GM12878 (cell line): Measurements from ENCODE around the gene ABCG1. TPM values are rescaled to one million over a fixed set of nuclear protein-coding genes. Genes with fewer than 3 reads are reported as not detected.

Experiments used
- ATAC-seq: fragments of 200-7000 bp; cut with Tn5 transposase; 3 replicates; pipeline ENCODE4 v1.9.1; 2020; ENCODE audit warnings: mild to moderate bottlenecking, moderate library complexity
- BruUV-seq: library from RNA; stranded (reverse); fragments of 400-500 nt; replicated peaks from 2 replicates; lab custom pipeline; 2021; lab: Mats Ljungman, UMichigan
- CTCF ChIA-PET: fragments of 300-600 bp; sonication (Branson Sonifier 250); formaldehyde crosslinking; extraction: SDS; loops from one replicate; lab custom pipeline; 2021; ENCODE audit warnings: inconsistent platforms; lab: Yijun Ruan, JAX
- POLR2A ChIA-PET: fragments of 350-600 bp; formaldehyde crosslinking; extraction: SDS; loops from one replicate; lab custom pipeline; 2021; ENCODE audit warnings: inconsistent platforms; lab: Charles Lee
- RAD21 ChIA-PET: fragments of 300-600 bp; sonication (Branson Sonifier 250); formaldehyde crosslinking; loops from one replicate; lab custom pipeline; 2023; ENCODE audit warnings: antibody characterized with exemption; ENCODE audit not compliant: unreplicated experiment; lab: Charles Lee
- SMC1A ChIA-PET: fragments of 300-600 bp; sonication (Branson Sonifier 250); formaldehyde crosslinking; loops from one replicate; lab custom pipeline; 2023; ENCODE audit not compliant: unreplicated experiment, uncharacterized antibody; lab: Charles Lee
- DNase-seq: peaks from one replicate; pipeline ENCODE4 v3.0.0-alpha.2; 2011; ENCODE audit warnings: low read depth, low spot score
- FAIRE-seq: peaks from 3 replicates; lab custom pipeline; 2011; peaks lifted over from hg19 to GRCh38; lab: Jason Lieb, UNC
- H2AFZ ChIP-seq: 2 replicates; pipeline ENCODE4 v1.6.0; 2011; ENCODE audit warnings: low read depth, low read length, control low read depth; ENCODE audit not compliant: control insufficient read depth
- H3K27ac ChIP-seq: 2 replicates; pipeline ENCODE4 v1.5.1; 2011; ENCODE audit warnings: control low read depth; ENCODE audit not compliant: control insufficient read depth, insufficient read depth
- H3K27me3 ChIP-seq, 2 experiments: replicated peaks in 1 of 2; 2 replicates each; pipeline versions ENCODE4 v1.6.0 to v1.6.1; 2011; ENCODE audit warnings: low read length in 1 of 2; ENCODE audit not compliant: control insufficient read depth in 2 of 2, insufficient read depth in 2 of 2
- H3K36me3 ChIP-seq, 2 experiments: 2 replicates each; pipeline ENCODE4 v1.5.1; 2011; ENCODE audit warnings: low read length in 1 of 2; ENCODE audit not compliant: control insufficient read depth in 2 of 2, insufficient read depth in 2 of 2
- H3K4me1 ChIP-seq: 2 replicates; pipeline ENCODE4 v1.6.1; 2011; ENCODE audit warnings: mild to moderate bottlenecking, low read length, moderate library complexity, mixed read lengths; ENCODE audit not compliant: control insufficient read depth, insufficient read depth
- H3K4me2 ChIP-seq: 2 replicates; pipeline ENCODE4 v1.6.0; 2011; ENCODE audit warnings: control low read depth; ENCODE audit not compliant: control insufficient read depth, insufficient read depth
- H3K4me3 ChIP-seq: fragments of 200-600 bp; sonication (generic); 2 replicates; pipeline ENCODE4 v1.5.1; 2016
- H3K79me2 ChIP-seq: 2 replicates; pipeline ENCODE4 v1.6.0; 2011; ENCODE audit warnings: low read length; ENCODE audit not compliant: control insufficient read depth, insufficient read depth
- H3K9ac ChIP-seq: 2 replicates; pipeline ENCODE4 v1.8.0; 2011; ENCODE audit warnings: low read length, control low read depth, mixed read lengths; ENCODE audit not compliant: control insufficient read depth, insufficient read depth
- H3K9me3 ChIP-seq: replicated peaks from 3 replicates; pipeline ENCODE4 v1.5.1; 2011; ENCODE audit warnings: mild to moderate bottlenecking, low read length; ENCODE audit not compliant: control insufficient read depth, insufficient read depth
- H4K20me1 ChIP-seq: 2 replicates; pipeline ENCODE4 v1.6.0; 2011; ENCODE audit not compliant: control insufficient read depth, insufficient read depth
- ETV6 ChIP-seq, 2 experiments: fragments of 450-650 bp in 1 of 2; IDR thresholded peaks in 1 of 2; conservative IDR thresholded peaks in 1 of 2; 2 replicates each; pipeline ENCODE4 v1.6.1; 2014; ENCODE audit warnings: antibody characterized with exemption in 1 of 2, borderline replicate concordance in 1 of 2, low read depth in 1 of 2, mild to moderate bottlenecking in 1 of 2, moderate library complexity in 1 of 2
- GATAD2B ChIP-seq: fragments of 450-650 bp; conservative IDR thresholded peaks from 2 replicates; pipeline ENCODE4 v1.6.1; 2017; ENCODE audit warnings: low read depth, mild to moderate bottlenecking, moderate library complexity
- HDAC2 ChIP-seq: fragments of 200-600 bp; sonication (generic); IDR thresholded peaks from 2 replicates; pipeline ENCODE4 v1.6.1; 2017
- HDAC6 ChIP-seq: fragments of 200-600 bp; sonication (generic); IDR thresholded peaks from one replicate; pipeline ENCODE4 v1.8.0; 2017; ENCODE audit warnings: antibody characterized with exemption; ENCODE audit not compliant: unreplicated experiment
- MEF2B ChIP-seq: fragments of 450-650 bp; IDR thresholded peaks from 2 replicates; pipeline ENCODE4 v1.6.1; 2018; ENCODE audit warnings: mild to moderate bottlenecking, moderate library complexity; ENCODE audit not compliant: partially characterized antibody, poor library complexity, severe bottlenecking
- NBN ChIP-seq: fragments of 450-650 bp; IDR thresholded peaks from 2 replicates; pipeline ENCODE4 v1.6.1; 2016
- POLR2AphosphoS2 ChIP-seq: IDR thresholded peaks from 2 replicates; pipeline ENCODE4 v1.6.1; 2011; ENCODE audit warnings: low read depth, mild to moderate bottlenecking, low read length, improper control_type of control experiment, moderate library complexity
- RAD51 ChIP-seq: fragments of 450-650 bp; IDR thresholded peaks from 2 replicates; pipeline ENCODE4 v1.6.1; 2016; ENCODE audit warnings: moderate library complexity, mild to moderate bottlenecking, inconsistent platforms
- SMAD5 ChIP-seq: IDR thresholded peaks from 2 replicates; pipeline ENCODE4 v1.6.1; 2016; ENCODE audit warnings: antibody characterized with exemption, low read depth
- SP1 ChIP-seq: IDR thresholded peaks from one replicate; pipeline ENCODE4 v1.6.1; 2011; ENCODE audit warnings: low read depth, low read length
- SREBF2 ChIP-seq: IDR thresholded peaks from 2 replicates; pipeline ENCODE4 v1.6.1; 2012; ENCODE audit warnings: mild to moderate bottlenecking, low read length
- ZNF24 ChIP-seq: fragments of 450-650 bp; IDR thresholded peaks from 2 replicates; pipeline ENCODE4 v1.6.1; 2017; ENCODE audit warnings: antibody characterized with exemption, mild to moderate bottlenecking
- ZSCAN29 ChIP-seq: fragments of 450-650 bp; IDR thresholded peaks from 2 replicates; pipeline ENCODE4 v1.6.1; 2017; ENCODE audit warnings: mild to moderate bottlenecking, moderate library complexity
- WGBS: methylation state at CpG from one replicate; pipeline ENCODE4 v1.1.6; 2016; ENCODE audit warnings: low lambda C conversion rate; ENCODE audit not compliant: insufficient replicate concordance, insufficient coverage; ENCODE audit errors: missing lambda C conversion rate; 5-methylcytosine and 5-hydroxymethylcytosine counted together
- in situ Hi-C: fragments of 300-500 bp; cut with MboI; formaldehyde crosslinking; loops from 9 replicates; pipeline ENCODE4 v1.14.3; 2018; ENCODE audit warnings: mixed read lengths
- intact Hi-C: fragments of 100-400 bp; cut with micrococcal nuclease; formaldehyde crosslinking; loops from one replicate; pipeline ENCODE4 v1.14.2; 2022; ENCODE audit not compliant: unreplicated experiment
- polyA plus RNA-seq, 11 experiments: library from polyadenylated mRNA; depleted of rRNA in 4 of 11; unstranded in 6 of 11; stranded (reverse) in 5 of 11; fragments of >200 nt; fragmentation: Nextera tagmentation in 4 of 11; fragmentation: Illumina TruSeq in 1 of 11; extraction: Ambion mirVana in 4 of 11; extraction: Trizol in 1 of 11; gene quantifications; 1 replicate in 1 of 11; 2 replicates in 10 of 11; pipeline versions ENCODE4 v1.2.1 to v1.2.3, GENCODE V29; 2011 to 2016; ENCODE audit warnings: inconsistent platforms in 2 of 11, missing spikeins in 2 of 11, low read depth in 1 of 11
- total RNA-seq, 4 experiments: library from RNA; depleted of rRNA in 3 of 4; stranded (reverse); fragments of >200 nt in 3 of 4; fragmentation: Illumina TruSeq in 1 of 4; extraction: Trizol in 1 of 4; gene quantifications; 2 replicates each; pipeline versions ENCODE4 v1.2.1 to v1.2.3, GENCODE V29; 2013 to 2021
- TF ChIP-seq, protein P1 (sequence below): fragments of 450-650 bp; IDR thresholded peaks from 2 replicates; pipeline ENCODE4 v1.6.1; 2018; ENCODE audit warnings: mild to moderate bottlenecking, low read depth, moderate library complexity; ENCODE audit not compliant: partially characterized antibody
- TF ChIP-seq, protein P2 (sequence below): IDR thresholded peaks from 2 replicates; pipeline ENCODE4 v1.6.1; 2012; ENCODE audit warnings: improper control_type of control experiment, low read depth, low read length; ENCODE audit not compliant: insufficient replicate concordance

ABCG1 gene
- total and polyA plus RNA-seq, 10 of the 15 experiments (the other 5 are each of a cell fraction or from before 2014, with no cell fraction given) = 0.59 to 19.3 (median 5.7) TPM

DNA sequence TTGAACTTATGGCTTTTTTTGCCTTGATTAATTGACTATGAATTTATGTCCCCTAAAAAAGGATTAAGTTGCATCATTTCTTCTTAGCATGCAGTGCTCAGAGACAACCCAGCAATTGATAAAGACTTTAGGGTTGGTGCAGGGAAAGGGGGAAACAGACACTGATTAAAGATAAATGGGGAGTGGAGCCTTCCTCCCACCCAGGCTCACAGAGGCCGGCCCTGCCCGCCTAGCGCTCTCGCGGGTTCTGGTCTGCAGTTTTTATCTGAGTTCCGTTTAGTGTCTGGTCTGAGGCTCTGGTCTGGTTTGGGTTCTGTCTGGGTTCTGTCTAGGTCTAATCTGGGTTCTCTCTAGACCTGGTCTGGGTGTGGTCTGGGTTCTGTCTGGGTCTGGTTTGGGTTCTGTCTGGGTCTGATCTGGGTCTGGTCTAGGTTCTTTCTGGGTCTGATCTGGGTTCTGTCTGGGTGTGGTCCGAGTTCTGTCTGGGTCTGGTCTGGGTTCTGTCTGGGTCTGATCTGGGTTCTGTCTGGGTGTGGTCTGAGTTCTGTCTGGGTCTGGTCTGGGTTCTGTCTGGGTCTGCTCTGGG is 48.1 kb downstream of the ABCG1 start (continued):
- TF ChIP-seq ZNF24 (no peak), SMAD5 (no peak)
- TF ChIP-seq, protein P1, sequence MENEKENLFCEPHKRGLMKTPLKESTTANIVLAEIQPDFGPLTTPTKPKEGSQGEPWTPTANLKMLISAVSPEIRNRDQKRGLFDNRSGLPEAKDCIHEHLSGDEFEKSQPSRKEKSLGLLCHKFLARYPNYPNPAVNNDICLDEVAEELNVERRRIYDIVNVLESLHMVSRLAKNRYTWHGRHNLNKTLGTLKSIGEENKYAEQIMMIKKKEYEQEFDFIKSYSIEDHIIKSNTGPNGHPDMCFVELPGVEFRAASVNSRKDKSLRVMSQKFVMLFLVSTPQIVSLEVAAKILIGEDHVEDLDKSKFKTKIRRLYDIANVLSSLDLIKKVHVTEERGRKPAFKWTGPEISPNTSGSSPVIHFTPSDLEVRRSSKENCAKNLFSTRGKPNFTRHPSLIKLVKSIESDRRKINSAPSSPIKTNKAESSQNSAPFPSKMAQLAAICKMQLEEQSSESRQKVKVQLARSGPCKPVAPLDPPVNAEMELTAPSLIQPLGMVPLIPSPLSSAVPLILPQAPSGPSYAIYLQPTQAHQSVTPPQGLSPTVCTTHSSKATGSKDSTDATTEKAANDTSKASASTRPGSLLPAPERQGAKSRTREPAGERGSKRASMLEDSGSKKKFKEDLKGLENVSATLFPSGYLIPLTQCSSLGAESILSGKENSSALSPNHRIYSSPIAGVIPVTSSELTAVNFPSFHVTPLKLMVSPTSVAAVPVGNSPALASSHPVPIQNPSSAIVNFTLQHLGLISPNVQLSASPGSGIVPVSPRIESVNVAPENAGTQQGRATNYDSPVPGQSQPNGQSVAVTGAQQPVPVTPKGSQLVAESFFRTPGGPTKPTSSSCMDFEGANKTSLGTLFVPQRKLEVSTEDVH = no peak

DNA sequence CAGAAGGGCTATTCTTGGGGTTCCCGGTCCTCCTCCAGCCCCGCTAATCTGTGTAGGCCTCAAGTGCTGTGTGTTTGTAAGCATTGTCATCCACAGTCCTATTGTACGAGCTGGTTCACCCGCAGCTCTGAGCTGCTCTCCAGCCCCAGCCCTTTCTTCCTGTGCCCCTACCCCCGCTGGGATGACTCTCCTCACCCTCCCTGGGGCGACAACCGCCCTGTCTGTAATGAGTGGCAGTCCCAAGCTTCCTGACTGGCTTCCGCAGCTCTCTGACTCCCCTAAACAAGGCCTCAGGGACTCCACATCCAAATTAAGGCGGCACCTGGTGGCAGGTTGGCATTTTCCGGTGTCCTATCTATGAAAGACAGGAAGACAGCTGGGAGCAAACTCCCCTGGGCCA is 50.4 kb downstream of the ABCG1 start:
- ChIA-PET SMC1A (interaction anchor here (1.0 to 1.6 kb wide), 4 partner anchors 10 to 104 kb away, joined by 3 to 6 read pairs (median 4); no protein-coding TSS in a partner anchor), RAD21 (interaction anchor here (0.6 to 2.4 kb wide), 6 partner anchors 10 to 124 kb away, joined by 3 to 10 read pairs (median 3); no protein-coding TSS in a partner anchor)
- no peak for FAIRE-seq
- TF ChIP-seq HDAC2 (no peak), SREBF2 (no peak), ZSCAN29 (no peak), POLR2AphosphoS2 (no peak), GATAD2B (no peak), NBN (no peak), MEF2B (no peak), HDAC6 (no peak), ETV6 (conservative IDR thresholded peaks at IDR 0.05 in 1 of 2, IDR thresholded peaks at IDR 0.05 in 1 of 2; ENCODE audit: borderline replicate concordance in 1 of 2, low read depth in 1 of 2) (no peak), SP1 (no peak), RAD51 (no peak)
- TF ChIP-seq, protein P2, sequence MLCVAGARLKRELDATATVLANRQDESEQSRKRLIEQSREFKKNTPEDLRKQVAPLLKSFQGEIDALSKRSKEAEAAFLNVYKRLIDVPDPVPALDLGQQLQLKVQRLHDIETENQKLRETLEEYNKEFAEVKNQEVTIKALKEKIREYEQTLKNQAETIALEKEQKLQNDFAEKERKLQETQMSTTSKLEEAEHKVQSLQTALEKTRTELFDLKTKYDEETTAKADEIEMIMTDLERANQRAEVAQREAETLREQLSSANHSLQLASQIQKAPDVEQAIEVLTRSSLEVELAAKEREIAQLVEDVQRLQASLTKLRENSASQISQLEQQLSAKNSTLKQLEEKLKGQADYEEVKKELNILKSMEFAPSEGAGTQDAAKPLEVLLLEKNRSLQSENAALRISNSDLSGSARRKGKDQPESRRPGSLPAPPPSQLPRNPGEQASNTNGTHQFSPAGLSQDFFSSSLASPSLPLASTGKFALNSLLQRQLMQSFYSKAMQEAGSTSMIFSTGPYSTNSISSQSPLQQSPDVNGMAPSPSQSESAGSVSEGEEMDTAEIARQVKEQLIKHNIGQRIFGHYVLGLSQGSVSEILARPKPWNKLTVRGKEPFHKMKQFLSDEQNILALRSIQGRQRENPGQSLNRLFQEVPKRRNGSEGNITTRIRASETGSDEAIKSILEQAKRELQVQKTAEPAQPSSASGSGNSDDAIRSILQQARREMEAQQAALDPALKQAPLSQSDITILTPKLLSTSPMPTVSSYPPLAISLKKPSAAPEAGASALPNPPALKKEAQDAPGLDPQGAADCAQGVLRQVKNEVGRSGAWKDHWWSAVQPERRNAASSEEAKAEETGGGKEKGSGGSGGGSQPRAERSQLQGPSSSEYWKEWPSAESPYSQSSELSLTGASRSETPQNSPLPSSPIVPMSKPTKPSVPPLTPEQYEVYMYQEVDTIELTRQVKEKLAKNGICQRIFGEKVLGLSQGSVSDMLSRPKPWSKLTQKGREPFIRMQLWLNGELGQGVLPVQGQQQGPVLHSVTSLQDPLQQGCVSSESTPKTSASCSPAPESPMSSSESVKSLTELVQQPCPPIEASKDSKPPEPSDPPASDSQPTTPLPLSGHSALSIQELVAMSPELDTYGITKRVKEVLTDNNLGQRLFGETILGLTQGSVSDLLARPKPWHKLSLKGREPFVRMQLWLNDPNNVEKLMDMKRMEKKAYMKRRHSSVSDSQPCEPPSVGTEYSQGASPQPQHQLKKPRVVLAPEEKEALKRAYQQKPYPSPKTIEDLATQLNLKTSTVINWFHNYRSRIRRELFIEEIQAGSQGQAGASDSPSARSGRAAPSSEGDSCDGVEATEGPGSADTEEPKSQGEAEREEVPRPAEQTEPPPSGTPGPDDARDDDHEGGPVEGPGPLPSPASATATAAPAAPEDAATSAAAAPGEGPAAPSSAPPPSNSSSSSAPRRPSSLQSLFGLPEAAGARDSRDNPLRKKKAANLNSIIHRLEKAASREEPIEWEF = no peak

More for the DNA sequence above, 50.4 kb downstream of the ABCG1 start:
- in situ Hi-C loops = no loop called here
- ATAC-seq (no peak), DNase-seq (no peak)
- intact Hi-C loops = no loop called here
- H3K9me3 ChIP-seq = no peaks in the 10 kb centered on the region
- no peaks in the 10 kb centered on the region for H4K20me1 ChIP-seq
- POLR2A ChIA-PET = interaction anchor here (1.7 kb wide), 1 partner anchor 16 kb away, joined by 6 read pairs; no protein-coding TSS in a partner anchor
- H2AFZ ChIP-seq = no peak overlapping the region
- no peak overlapping the region for H3K4me2 ChIP-seq
- 40% methylated on average over 10 of the region's 10 CpGs for WGBS
- CTCF ChIA-PET = interaction anchor here (1.0 to 5.6 kb wide), 8 partner anchors 10 to 267 kb away, joined by 3 to 45 read pairs (median 4); no protein-coding TSS in a partner anchor
- no peaks in the 10 kb centered on the region for H3K4me1 ChIP-seq
- BruUV-seq = no TSS peak
- H3K27me3 ChIP-seq = no peaks in the 10 kb centered on the region
- no peak overlapping the region for H3K4me3 ChIP-seq
- no peaks in the 10 kb centered on the region for H3K79me2 ChIP-seq
- no peaks in the 10 kb centered on the region; a peak in 1 of 4 replicates for H3K36me3 ChIP-seq
- no peak overlapping the region for H3K9ac ChIP-seq
- no peak overlapping the region for H3K27ac ChIP-seq
